H9 (cell line): ENCODE data around the gene ANKRD44. TPM values are rescaled to one million over a fixed set of nuclear protein-coding genes. Genes with fewer than 3 reads are reported as not detected.

Source experiments
- DNase-seq: peaks from one replicate; pipeline ENCODE4 v3.0.0-alpha.2; 2017
- H2AFZ ChIP-seq: one replicate; pipeline ENCODE4 v1.6.1; 2013; ENCODE audit warnings: mild to moderate bottlenecking, low read length, control low read depth, moderate library complexity
- H2AK5ac ChIP-seq: 2 replicates; pipeline ENCODE4 v1.6.1; 2013; ENCODE audit warnings: low read length, control low read depth, mixed read lengths; ENCODE audit not compliant: insufficient read length
- H2BK120ac ChIP-seq: one replicate; pipeline ENCODE4 v1.6.1; 2013; ENCODE audit warnings: low read depth, mild to moderate bottlenecking, low read length, control low read depth, inconsistent platforms; ENCODE audit not compliant: poor library complexity, severe bottlenecking
- H2BK12ac ChIP-seq: 2 replicates; pipeline ENCODE4 v1.6.1; 2013; ENCODE audit warnings: low read length, control low read depth, mixed read lengths, low read depth; ENCODE audit not compliant: insufficient read length
- H2BK15ac ChIP-seq: 2 replicates; pipeline ENCODE4 v1.6.1; 2013; ENCODE audit warnings: low read depth, low read length, control low read depth
- H2BK20ac ChIP-seq: one replicate; pipeline ENCODE4 v1.6.1; 2013; ENCODE audit warnings: low read depth, mild to moderate bottlenecking, low read length, control low read depth, inconsistent platforms; ENCODE audit not compliant: poor library complexity, severe bottlenecking
- H2BK5ac ChIP-seq: 2 replicates; pipeline ENCODE4 v1.6.1; 2013; ENCODE audit warnings: low read length, control low read depth, mixed read lengths; ENCODE audit not compliant: insufficient read length
- H3K14ac ChIP-seq: 2 replicates; pipeline ENCODE4 v1.6.1; 2013; ENCODE audit warnings: low read length, control low read depth; ENCODE audit not compliant: insufficient read depth
- H3K18ac ChIP-seq: 2 replicates; pipeline ENCODE4 v1.6.1; 2013; ENCODE audit warnings: low read depth, mild to moderate bottlenecking, mixed read lengths, low read length, control low read depth; ENCODE audit not compliant: insufficient read length
- H3K23ac ChIP-seq: 2 replicates; pipeline ENCODE4 v1.6.1; 2013; ENCODE audit warnings: low read length, control low read depth, mixed read lengths, low read depth; ENCODE audit not compliant: insufficient read length
- H3K23me2 ChIP-seq: 2 replicates; pipeline ENCODE4 v1.6.1; 2013; ENCODE audit warnings: low read depth, mild to moderate bottlenecking, mixed read lengths, low read length, control low read depth; ENCODE audit not compliant: insufficient read length, poor library complexity, severe bottlenecking
- H3K27ac ChIP-seq: 2 replicates; pipeline ENCODE4 v1.5.1; 2013; ENCODE audit warnings: low read length, control low read depth, mixed read lengths, low read depth; ENCODE audit not compliant: insufficient read length
- H3K27me3 ChIP-seq: 2 replicates; pipeline ENCODE4 v1.6.1; 2013; ENCODE audit warnings: low read length, control low read depth, inconsistent platforms; ENCODE audit not compliant: insufficient read depth
- H3K4ac ChIP-seq: 2 replicates; pipeline ENCODE4 v1.6.1; 2013; ENCODE audit warnings: low read depth, mild to moderate bottlenecking, control low read depth, inconsistent platforms, low read length, moderate library complexity
- H3K4me1 ChIP-seq: 2 replicates; pipeline ENCODE4 v1.6.1; 2013; ENCODE audit warnings: low read length, control low read depth, inconsistent platforms; ENCODE audit not compliant: insufficient read depth
- H3K4me2 ChIP-seq: 2 replicates; pipeline ENCODE4 v1.6.1; 2013; ENCODE audit warnings: low read length, control low read depth, mixed read lengths; ENCODE audit not compliant: insufficient read length, insufficient read depth
- H3K56ac ChIP-seq: 2 replicates; pipeline ENCODE4 v1.6.1; 2013; ENCODE audit warnings: low read depth, mild to moderate bottlenecking, mixed read lengths, low read length, control low read depth; ENCODE audit not compliant: insufficient read length
- H3K79me1 ChIP-seq: 2 replicates; pipeline ENCODE4 v1.6.1; 2013; ENCODE audit warnings: low read depth, mild to moderate bottlenecking, moderate library complexity, low read length, control low read depth, inconsistent platforms; ENCODE audit not compliant: insufficient read depth, poor library complexity, severe bottlenecking
- H3K79me2 ChIP-seq: 2 replicates; pipeline ENCODE4 v1.6.1; 2013; ENCODE audit warnings: low read length, control low read depth, inconsistent platforms; ENCODE audit not compliant: insufficient read depth
- H3K9ac ChIP-seq: 2 replicates; pipeline ENCODE4 v1.6.1; 2013; ENCODE audit warnings: low read length, control low read depth, mixed read lengths; ENCODE audit not compliant: insufficient read length; ENCODE audit errors: extremely low read depth
- H3K9me3 ChIP-seq: one replicate; pipeline ENCODE4 v1.6.1; 2013; ENCODE audit warnings: low read depth, low read length, inconsistent platforms; ENCODE audit not compliant: control insufficient read depth
- H3T11ph ChIP-seq: one replicate; pipeline ENCODE4 v1.6.1; 2013; ENCODE audit warnings: mild to moderate bottlenecking, low read length, control low read depth, inconsistent platforms
- H4K20me1 ChIP-seq: one replicate; pipeline ENCODE4 v1.6.1; 2013; ENCODE audit not compliant: control insufficient read depth, insufficient read length, insufficient read depth
- H4K5ac ChIP-seq: 2 replicates; pipeline ENCODE4 v1.6.1; 2013; ENCODE audit warnings: low read depth, mild to moderate bottlenecking, mixed read lengths, low read length, control low read depth; ENCODE audit not compliant: insufficient read length
- H4K8ac ChIP-seq: replicated peaks from 2 replicates; pipeline ENCODE4 v1.6.1; 2013; ENCODE audit warnings: low read length, control low read depth, mixed read lengths, low read depth; ENCODE audit not compliant: insufficient read length
- H4K91ac ChIP-seq: 2 replicates; pipeline ENCODE4 v1.6.1; 2013; ENCODE audit warnings: low read depth, mild to moderate bottlenecking, moderate library complexity, mixed read lengths, low read length, control low read depth; ENCODE audit not compliant: insufficient read length
- H3K27ac Mint-ChIP-seq, 3 experiments: 2 replicates in 2 of 3; 3 replicates in 1 of 3; pipeline ENCODE4 v1.8.0; 2020 to 2021; ENCODE audit warnings: mixed read lengths in 3 of 3, mild to moderate bottlenecking in 1 of 3, moderate library complexity in 1 of 3
- H3K27me3 Mint-ChIP-seq: 2 replicates; pipeline ENCODE4 v1.8.0; 2021; ENCODE audit warnings: low read depth, mild to moderate bottlenecking, moderate library complexity, mixed read lengths
- H3K36me3 Mint-ChIP-seq, 3 experiments: 2 replicates in 2 of 3; 3 replicates in 1 of 3; pipeline ENCODE4 v1.8.0; 2020 to 2021; ENCODE audit warnings: low read depth in 3 of 3, mixed read lengths in 3 of 3; ENCODE audit not compliant: insufficient read depth in 1 of 3
- H3K4me1 Mint-ChIP-seq, 2 experiments: 2 replicates each; pipeline ENCODE4 v1.8.0; 2020; ENCODE audit warnings: mixed read lengths in 2 of 2
- H3K4me3 Mint-ChIP-seq, 2 experiments: 2 replicates in 1 of 2; 3 replicates in 1 of 2; pipeline ENCODE4 v1.8.0; 2020 to 2021; ENCODE audit warnings: mild to moderate bottlenecking in 2 of 2, mixed read lengths in 2 of 2, moderate library complexity in 1 of 2
- H3K9me3 Mint-ChIP-seq, 2 experiments: 2 replicates in 1 of 2; 3 replicates in 1 of 2; pipeline ENCODE4 v1.8.0; 2020; ENCODE audit warnings: mild to moderate bottlenecking in 2 of 2, mixed read lengths in 2 of 2, moderate library complexity in 1 of 2
- CTCF ChIP-seq: fragments of 200-600 bp; sonication (generic); conservative IDR thresholded peaks from 3 replicates; pipeline ENCODE4 v1.8.0; 2021; ENCODE audit warnings: antibody characterized with exemption, mild to moderate bottlenecking
- WGBS: extraction: QIAGEN DNeasy Blood & Tissue Kit; methylation state at CpG from one replicate; pipeline ENCODE4 v1.1.7; 2013; ENCODE audit warnings: missing lambda C conversion rate, low lambda C conversion rate, mixed read lengths; ENCODE audit not compliant: insufficient read length; ENCODE audit errors: extremely low coverage; 5-methylcytosine and 5-hydroxymethylcytosine counted together
- total RNA-seq: library from RNA; stranded (reverse); gene quantifications from 2 replicates; pipeline ENCODE4 v1.2.1, GENCODE V29; 2021

The ANKRD44 gene
- total RNA-seq, 1 experiment from 2014 or later, result 1.9 TPM

GRCh38 chr2:196984903-196985302 is 325.7 kb downstream of the ANKRD44 start:
- Histone ChIP-seq H3K18ac (no peak overlapping the region), H3K27ac (no peak overlapping the region), H3K23ac (no peak overlapping the region), H2BK120ac (no peak overlapping the region), H3K4ac (no peak overlapping the region), H3K4me1 (peaks cover 2% of the 10 kb centered on the region; the same call in 1 of the 2 replicates), H3K9ac (no peak overlapping the region), H2BK5ac (no peak overlapping the region), H2AFZ (no peak overlapping the region), H3T11ph (no peak overlapping the region), H2BK12ac (no peak overlapping the region), H3K79me2 (no peaks in the 10 kb centered on the region), H3K56ac (no peak overlapping the region), H2AK5ac (no peak overlapping the region), H4K91ac (no peak overlapping the region), H2BK20ac (no peak overlapping the region), H2BK15ac (no peak overlapping the region), H3K79me1 (no peaks in the 10 kb centered on the region), H3K9me3 (no peaks in the 10 kb centered on the region), H4K8ac (no peak overlapping the region), H3K14ac (no peak overlapping the region), H4K5ac (no peak overlapping the region), H3K23me2 (no peaks in the 10 kb centered on the region), H3K27me3 (no peaks in the 10 kb centered on the region), H3K4me2 (no peak overlapping the region), H4K20me1 (no peaks in the 10 kb centered on the region)
- H3K27ac Mint-ChIP-seq, result no peak overlapping the region
- no peaks in the 10 kb centered on the region for H3K27me3 Mint-ChIP-seq
- H3K9me3 Mint-ChIP-seq, result no peaks in the 10 kb centered on the region
- DNase-seq, result no peak
- no peak for TF ChIP-seq CTCF
- no peaks in the 10 kb centered on the region; a peak in 1 of 7 replicates for H3K36me3 Mint-ChIP-seq
- peaks cover 20% of the 10 kb centered on the region in 2 experiments for H3K4me1 Mint-ChIP-seq
- WGBS, result no CpG with 5 or more reads among the region's 5 CpGs
- no peak overlapping the region for H3K4me3 Mint-ChIP-seq
